HCT116 (cell line): ENCODE data around the gene NDUFA5. TPM values are rescaled to one million over a fixed set of nuclear protein-coding genes. Genes with fewer than 3 reads are reported as not detected.

Experiments used
- ATAC-seq: fragments of 200-7000 bp; cut with Tn5 transposase; 2 replicates; pipeline ENCODE4 v1.9.1; 2020; ENCODE audit warnings: mild to moderate bottlenecking, moderate library complexity
- BruUV-seq: library from RNA; stranded (reverse); fragments of 400-500 nt; replicated peaks from 2 replicates; lab custom pipeline; 2021; lab: Mats Ljungman, UMichigan
- CTCF ChIA-PET: fragments of 300-600 bp; sonication (Branson Sonifier 250); formaldehyde crosslinking; loops from one replicate; lab custom pipeline; 2021; ENCODE audit warnings: antibody characterized with exemption; lab: Charles Lee
- POLR2A ChIA-PET: fragments of 300-600, 350-600 bp; sonication (Branson Sonifier 250); formaldehyde crosslinking; loops from one replicate; lab custom pipeline; 2021; ENCODE audit warnings: antibody characterized with exemption; lab: Charles Lee
- RAD21 ChIA-PET, 2 experiments: fragments of 300-600 bp; sonication (Branson Sonifier 250); formaldehyde crosslinking; loops; one replicate each; lab custom pipeline; 2023; ENCODE audit warnings: low total read pairs in 2 of 2; ENCODE audit not compliant: uncharacterized antibody in 2 of 2, unreplicated experiment in 2 of 2, low non-redundant PET in 1 of 2; lab: Charles Lee
- DNase-seq: peaks from one replicate; pipeline ENCODE4 v3.0.0-alpha.2; 2010; ENCODE audit warnings: low read depth, low spot score
- H2AFZ ChIP-seq: fragments of 200-600 bp; shearing (Covaris generic), sonication (generic); 2 replicates; pipeline ENCODE4 v1.6.1; 2017; ENCODE audit warnings: low read depth, mixed run types, mixed read lengths, antibody characterized with exemption, low read length; ENCODE audit not compliant: poor library complexity, severe bottlenecking
- H3K27ac ChIP-seq: 2 replicates; pipeline ENCODE4 v1.5.1; 2012; ENCODE audit warnings: low read depth, low read length
- H3K27me3 ChIP-seq: fragments of 200-600 bp; sonication (generic); 2 replicates; pipeline ENCODE4 v1.6.1; 2016; ENCODE audit warnings: mixed run types, low read length, mixed read lengths; ENCODE audit not compliant: insufficient read depth
- H3K36me3 ChIP-seq, 2 experiments: fragments of 200-500 bp in 1 of 2; fragments of 200-600 bp in 1 of 2; sonication (Bioruptor generic) in 1 of 2; sonication (generic) in 1 of 2; 2 replicates each; pipeline versions ENCODE4 v1.5.1 to v1.6.1; 2014 to 2016; ENCODE audit warnings: low read length in 2 of 2, inconsistent platforms in 1 of 2, mixed read lengths in 1 of 2, mixed run types in 1 of 2; ENCODE audit not compliant: insufficient read depth in 2 of 2, control insufficient read depth in 1 of 2
- H3K4me1 ChIP-seq, 2 experiments: fragments of 200-600 bp in 1 of 2; sonication (generic) in 1 of 2; 2 replicates each; pipeline versions ENCODE4 v1.5.1 to v1.6.1; 2012 to 2017; ENCODE audit warnings: low read length in 2 of 2, inconsistent platforms in 1 of 2, mild to moderate bottlenecking in 1 of 2, mixed read lengths in 1 of 2, mixed run types in 1 of 2, moderate library complexity in 1 of 2; ENCODE audit not compliant: insufficient read depth in 2 of 2, control insufficient read depth in 1 of 2
- H3K4me2 ChIP-seq: fragments of 200-600 bp; sonication (generic); 2 replicates; pipeline ENCODE4 v1.6.1; 2017; ENCODE audit warnings: mixed run types, low read length, mixed read lengths
- H3K4me3 ChIP-seq, 2 experiments: fragments of 200-600 bp in 1 of 2; sonication (generic) in 1 of 2; replicated peaks in 1 of 2; 2 replicates each; pipeline ENCODE4 v1.5.1; 2011 to 2016; ENCODE audit warnings: low read length in 2 of 2, control low read depth in 1 of 2, low read depth in 1 of 2, mild to moderate bottlenecking in 1 of 2, mixed read lengths in 1 of 2, mixed run types in 1 of 2
- H3K79me2 ChIP-seq: fragments of 200-600 bp; sonication (generic); 2 replicates; pipeline ENCODE4 v1.6.1; 2017; ENCODE audit warnings: mild to moderate bottlenecking, mixed run types, low read length, moderate library complexity, mixed read lengths; ENCODE audit not compliant: insufficient read depth
- H3K9ac ChIP-seq: fragments of 200-600 bp; sonication (generic); 2 replicates; pipeline ENCODE4 v1.6.1; 2016; ENCODE audit warnings: low read length, mixed read lengths
- H3K9me2 ChIP-seq: fragments of 200-600 bp; sonication (generic), shearing (Covaris generic); 2 replicates; pipeline ENCODE4 v1.6.1; 2017; ENCODE audit warnings: mixed run types, mild to moderate bottlenecking, moderate library complexity; ENCODE audit not compliant: insufficient read depth
- H3K9me3 ChIP-seq, 2 experiments: fragments of 200-500 bp in 1 of 2; fragments of 200-600 bp in 1 of 2; sonication (Bioruptor generic) in 1 of 2; sonication (generic) in 1 of 2; 2 replicates each; pipeline ENCODE4 v1.6.1; 2014 to 2017; ENCODE audit warnings: low read length in 2 of 2, mixed read lengths in 2 of 2, inconsistent platforms in 1 of 2, low read depth in 1 of 2, mild to moderate bottlenecking in 1 of 2, mixed run types in 1 of 2, moderate library complexity in 1 of 2; ENCODE audit not compliant: control insufficient read depth in 1 of 2, insufficient read depth in 1 of 2
- H4K20me1 ChIP-seq: fragments of 200-600 bp; sonication (generic), shearing (Covaris generic); 2 replicates; pipeline ENCODE4 v1.6.1; 2017; ENCODE audit warnings: mixed run types, mild to moderate bottlenecking, moderate library complexity; ENCODE audit not compliant: insufficient read depth
- CBX3 ChIP-seq: IDR thresholded peaks from 2 replicates; pipeline ENCODE4 v1.6.1; 2012; ENCODE audit warnings: low read depth
- EGR1 ChIP-seq: IDR thresholded peaks from 2 replicates; pipeline ENCODE4 v1.6.1; 2012; ENCODE audit warnings: low read depth
- FOSL1 ChIP-seq: IDR thresholded peaks from 2 replicates; pipeline ENCODE4 v1.6.1; 2012; ENCODE audit warnings: low read depth
- POLR2A ChIP-seq: IDR thresholded peaks from 2 replicates; pipeline ENCODE4 v1.7.0; 2011; ENCODE audit warnings: borderline replicate concordance; ENCODE audit not compliant: insufficient read depth, insufficient read length; ENCODE audit errors: extremely low read depth
- SP1 ChIP-seq: IDR thresholded peaks from 2 replicates; pipeline ENCODE4 v1.6.1; 2012; ENCODE audit warnings: low read depth
- intact Hi-C: fragments of 100-400 bp; cut with micrococcal nuclease; formaldehyde crosslinking; loops from 2 replicates; pipeline ENCODE4 v1.10.0; 2022
- total RNA-seq: library from RNA; stranded (reverse); gene quantifications from one replicate; pipeline ENCODE4 v1.2.1, GENCODE V29; 2021; ENCODE audit not compliant: unreplicated experiment
- TF ChIP-seq, protein P1 (sequence below), 3 experiments: fragments of 200-600 bp in 1 of 3; sonication (generic) in 1 of 3; IDR thresholded peaks in 2 of 3; conservative IDR thresholded peaks in 1 of 3; 2 replicates each; pipeline ENCODE4 v1.5.1; 2012 to 2017; ENCODE audit warnings: low read depth in 2 of 3, low read length in 2 of 3, antibody characterized with exemption in 1 of 3, borderline replicate concordance in 1 of 3, control low read depth in 1 of 3, mild to moderate bottlenecking in 1 of 3, mixed read lengths in 1 of 3, mixed run types in 1 of 3, moderate library complexity in 1 of 3; ENCODE audit not compliant: insufficient read depth in 1 of 3
- TF ChIP-seq, protein P2 (sequence below): IDR thresholded peaks from 2 replicates; pipeline ENCODE4 v1.6.1; 2012; ENCODE audit warnings: low read depth

The NDUFA5 gene
- total RNA-seq, 1 experiment from 2014 or later: 64.2 TPM

DNA sequence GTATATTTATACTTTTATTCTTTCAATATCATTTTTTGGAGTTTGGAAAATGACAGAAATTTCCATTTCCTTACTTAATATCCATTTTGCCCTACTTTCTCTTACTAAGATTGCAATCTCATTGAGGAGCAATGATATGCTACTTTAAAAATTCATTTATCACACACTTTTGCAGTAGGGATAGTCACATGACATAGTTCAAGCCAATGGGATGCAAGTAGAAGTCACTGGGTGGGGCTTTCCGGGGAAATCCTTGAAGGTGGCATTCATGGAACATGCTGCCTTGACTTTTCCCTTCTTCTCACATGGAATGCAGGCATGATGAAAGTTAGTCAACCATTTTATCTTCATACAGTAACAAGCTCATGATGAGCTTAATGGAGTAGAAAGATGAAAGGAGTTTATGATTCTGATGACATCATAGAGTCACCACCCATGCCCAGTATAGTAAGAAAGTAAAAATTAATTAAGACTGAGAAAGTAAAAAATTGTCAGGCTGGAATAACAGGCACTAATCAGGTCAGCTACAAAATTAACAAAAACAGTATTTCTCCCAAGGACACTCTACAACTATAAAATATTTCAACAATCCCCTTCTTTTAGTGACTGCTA, 56.6 kb downstream of the NDUFA5 start:
- Histone ChIP-seq H3K4me3 (no peak overlapping the region), H3K27ac (no peak overlapping the region), H3K79me2 (no peaks in the 10 kb centered on the region), H3K27me3 (no peaks in the 10 kb centered on the region), H3K4me1 (no peaks in the 10 kb centered on the region), H2AFZ (no peak overlapping the region), H3K9ac (no peak overlapping the region), H3K4me2 (no peak overlapping the region), H3K36me3 (no peaks in the 10 kb centered on the region), H3K9me3 (no peaks in the 10 kb centered on the region), H3K9me2 (no peaks in the 10 kb centered on the region), H4K20me1 (no peaks in the 10 kb centered on the region)
- ATAC-seq (no peak), DNase-seq (no peak)
- intact Hi-C loops: no loop called here
- TF ChIP-seq FOSL1 (no peak), POLR2A (no peak), CBX3 (no peak), EGR1 (no peak), SP1 (no peak)
- TF ChIP-seq, protein P1, sequence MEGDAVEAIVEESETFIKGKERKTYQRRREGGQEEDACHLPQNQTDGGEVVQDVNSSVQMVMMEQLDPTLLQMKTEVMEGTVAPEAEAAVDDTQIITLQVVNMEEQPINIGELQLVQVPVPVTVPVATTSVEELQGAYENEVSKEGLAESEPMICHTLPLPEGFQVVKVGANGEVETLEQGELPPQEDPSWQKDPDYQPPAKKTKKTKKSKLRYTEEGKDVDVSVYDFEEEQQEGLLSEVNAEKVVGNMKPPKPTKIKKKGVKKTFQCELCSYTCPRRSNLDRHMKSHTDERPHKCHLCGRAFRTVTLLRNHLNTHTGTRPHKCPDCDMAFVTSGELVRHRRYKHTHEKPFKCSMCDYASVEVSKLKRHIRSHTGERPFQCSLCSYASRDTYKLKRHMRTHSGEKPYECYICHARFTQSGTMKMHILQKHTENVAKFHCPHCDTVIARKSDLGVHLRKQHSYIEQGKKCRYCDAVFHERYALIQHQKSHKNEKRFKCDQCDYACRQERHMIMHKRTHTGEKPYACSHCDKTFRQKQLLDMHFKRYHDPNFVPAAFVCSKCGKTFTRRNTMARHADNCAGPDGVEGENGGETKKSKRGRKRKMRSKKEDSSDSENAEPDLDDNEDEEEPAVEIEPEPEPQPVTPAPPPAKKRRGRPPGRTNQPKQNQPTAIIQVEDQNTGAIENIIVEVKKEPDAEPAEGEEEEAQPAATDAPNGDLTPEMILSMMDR (IDR thresholded peaks at IDR 0.05 in 2 of 3, conservative IDR thresholded peaks at IDR 0.05 in 1 of 3; ENCODE audit: borderline replicate concordance in 1 of 3, insufficient read depth in 1 of 3, low read depth in 2 of 3, low read length in 2 of 3): no peak
- TF ChIP-seq, protein P2, sequence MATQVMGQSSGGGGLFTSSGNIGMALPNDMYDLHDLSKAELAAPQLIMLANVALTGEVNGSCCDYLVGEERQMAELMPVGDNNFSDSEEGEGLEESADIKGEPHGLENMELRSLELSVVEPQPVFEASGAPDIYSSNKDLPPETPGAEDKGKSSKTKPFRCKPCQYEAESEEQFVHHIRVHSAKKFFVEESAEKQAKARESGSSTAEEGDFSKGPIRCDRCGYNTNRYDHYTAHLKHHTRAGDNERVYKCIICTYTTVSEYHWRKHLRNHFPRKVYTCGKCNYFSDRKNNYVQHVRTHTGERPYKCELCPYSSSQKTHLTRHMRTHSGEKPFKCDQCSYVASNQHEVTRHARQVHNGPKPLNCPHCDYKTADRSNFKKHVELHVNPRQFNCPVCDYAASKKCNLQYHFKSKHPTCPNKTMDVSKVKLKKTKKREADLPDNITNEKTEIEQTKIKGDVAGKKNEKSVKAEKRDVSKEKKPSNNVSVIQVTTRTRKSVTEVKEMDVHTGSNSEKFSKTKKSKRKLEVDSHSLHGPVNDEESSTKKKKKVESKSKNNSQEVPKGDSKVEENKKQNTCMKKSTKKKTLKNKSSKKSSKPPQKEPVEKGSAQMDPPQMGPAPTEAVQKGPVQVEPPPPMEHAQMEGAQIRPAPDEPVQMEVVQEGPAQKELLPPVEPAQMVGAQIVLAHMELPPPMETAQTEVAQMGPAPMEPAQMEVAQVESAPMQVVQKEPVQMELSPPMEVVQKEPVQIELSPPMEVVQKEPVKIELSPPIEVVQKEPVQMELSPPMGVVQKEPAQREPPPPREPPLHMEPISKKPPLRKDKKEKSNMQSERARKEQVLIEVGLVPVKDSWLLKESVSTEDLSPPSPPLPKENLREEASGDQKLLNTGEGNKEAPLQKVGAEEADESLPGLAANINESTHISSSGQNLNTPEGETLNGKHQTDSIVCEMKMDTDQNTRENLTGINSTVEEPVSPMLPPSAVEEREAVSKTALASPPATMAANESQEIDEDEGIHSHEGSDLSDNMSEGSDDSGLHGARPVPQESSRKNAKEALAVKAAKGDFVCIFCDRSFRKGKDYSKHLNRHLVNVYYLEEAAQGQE: no peak
- CTCF ChIA-PET: no interaction called here
- RAD21 ChIA-PET: no interaction called here
- POLR2A ChIA-PET: no interaction called here
- no TSS peak for BruUV-seq
